Iris pigment epithelial cell (primary cell): Measurements from ENCODE around the gene SRXN1.

Experiments
- DNase-seq: peaks from one replicate; pipeline ENCODE4 v3.0.0-alpha.2; 2011; ENCODE audit warnings: low read depth

Gene SRXN1

GRCh38 chr20:675453-676314, 22.7 kb upstream of the SRXN1 start, which contains the start of gene SCRT2:
Gene SCRT2, minus strand, starts transcription at chr20:675802. Its CDS starts 201 bp downstream, at chr20:675601.
- DNase-seq = peak; percentile 70

GRCh38 chr20:675033-675452, 22.0 kb upstream of the SRXN1 start:
- DNase-seq = no peak

GRCh38 chr20:673603-674001, 20.6 kb upstream of the SRXN1 start:
- DNase-seq = no peak

- no peak for DNase-seq
Observed at GRCh38 chr20:672963-673602, 20.1 kb upstream of the SRXN1 start.

GRCh38 chr20:671252-672030, 18.4 kb upstream of the SRXN1 start:
- no peak for DNase-seq

- no peak for DNase-seq
Observed at GRCh38 chr20:669573-669972, 16.6 kb upstream of the SRXN1 start.

- no peak for DNase-seq
Observed at GRCh38 chr20:668638-669037, 15.6 kb upstream of the SRXN1 start.

- no peak for DNase-seq
Observed at GRCh38 chr20:668050-668449, 15.1 kb upstream of the SRXN1 start.

GRCh38 chr20:667351-668034, 14.5 kb upstream of the SRXN1 start:
- peak; percentile 45 for DNase-seq

- no peak for DNase-seq
Observed at GRCh38 chr20:666877-667276, 13.9 kb upstream of the SRXN1 start.

- DNase-seq = no peak
Observed at GRCh38 chr20:665276-665675, 12.3 kb upstream of the SRXN1 start.

GRCh38 chr20:664576-664975, 11.6 kb upstream of the SRXN1 start:
- DNase-seq = no peak

GRCh38 chr20:664151-664550, 11.2 kb upstream of the SRXN1 start:
- DNase-seq = no peak

GRCh38 chr20:663315-664090, 10.5 kb upstream of the SRXN1 start:
- peak; percentile 45 for DNase-seq

- DNase-seq = no peak
Observed at GRCh38 chr20:662277-663192, 9.5 kb upstream of the SRXN1 start.

- no peak for DNase-seq
Observed at GRCh38 chr20:661474-662270, 8.7 kb upstream of the SRXN1 start.

GRCh38 chr20:658731-659291, 5.8 kb upstream of the SRXN1 start:
- no peak for DNase-seq

- DNase-seq = no peak
Observed at GRCh38 chr20:658202-658601, 5.2 kb upstream of the SRXN1 start.
